ENCODE data around the gene MAPKBP1. TPM values are rescaled to one million over a fixed set of nuclear protein-coding genes. Genes with fewer than 3 reads are reported as not detected.

The MAPKBP1 gene
- total and polyA plus RNA-seq, 2 of the 4 experiments (the other 2 are of a cell fraction), result 12.5 to 15.3 TPM

- Histone ChIP-seq H3K9me1 (ENCODE audit: insufficient read depth, low read length) (0 out of 2 replicates have a peak, but pooled peaks cover 6% of the 10 kb centered on the region), H2BK5ac (ENCODE audit: low read depth, low read length, poor library complexity, severe bottlenecking) (no peak overlapping the region), H3K27ac (ENCODE audit: insufficient read depth, low read length) (no peak overlapping the region; the same call in 1 of the 2 replicates), H2AFZ (replicated peaks; ENCODE audit: low read length, poor library complexity) (peak overlapping the region; percentile 94), H3K9ac (ENCODE audit: low read depth, low read length) (peak overlapping the region; percentile 68), H3K4me3 (ENCODE audit: insufficient read depth, low read depth, low read length) (peak overlapping the region; percentile 52), H3K79me1 (ENCODE audit: low read depth in 1 of 2, low read length in 2 of 2) (peaks cover 15 to 23% of the 10 kb centered on the region in 2 experiments), H3K27me3 (ENCODE audit: control insufficient read depth, insufficient read depth, low read length) (no peaks in the 10 kb centered on the region), H3K4ac (ENCODE audit: low read depth, low read length) (peak overlapping the region; percentile 40; the same call in 1 of the 2 replicates), H4K91ac (ENCODE audit: insufficient read depth, low read depth, low read length) (no peak overlapping the region), H3K14ac (replicated peaks; ENCODE audit: low read depth, low read length) (peak overlapping the region; percentile 78; the same call in 1 of the 2 replicates), H2AK5ac (ENCODE audit: low read depth, low read length) (no peak overlapping the region), H4K8ac (ENCODE audit: low read depth in 2 of 2, low read length in 2 of 2) (peak overlapping the region in 1 of 2 experiments; percentile 66; a peak in 1 of 4 replicates), H3K9me3 (ENCODE audit: control insufficient read depth, insufficient read depth, low read length) (no peaks in the 10 kb centered on the region), H4K20me1 (ENCODE audit: insufficient read depth, low read length) (no peaks in the 10 kb centered on the region; the same call in 1 of the 2 replicates), H2AK9ac (replicated peaks; ENCODE audit: low read depth, low read length, poor library complexity) (peak overlapping the region; percentile 85), H2BK20ac (ENCODE audit: low read depth, low read length) (no peak overlapping the region), H4K5ac (ENCODE audit: low read depth, low read length) (no peak overlapping the region), H3K4me2 (ENCODE audit: low read depth, low read length) (peak overlapping the region; percentile 83), H3K36me3 (ENCODE audit: control insufficient read depth, insufficient read depth, low read length) (peaks cover 33% of the 10 kb centered on the region), H3K4me1 (ENCODE audit: control insufficient read depth, insufficient read depth, low read length) (peaks cover 2% of the 10 kb centered on the region; the same call in 1 of the 2 replicates), H3K23ac (ENCODE audit: low read depth, low read length) (0 out of 2 replicates have a peak overlapping the region, but pooled peaks have one; percentile 8), H3K56ac (ENCODE audit: extremely low read depth, insufficient read depth, low read length) (no peak overlapping the region), H3K18ac (ENCODE audit: low read depth, low read length) (no peak overlapping the region), H2BK120ac (ENCODE audit: low read depth, low read length) (no peak overlapping the region), H2BK15ac (ENCODE audit: low read depth, low read length) (no peak overlapping the region)
- ChIA-PET CTCF (no interaction called here), POLR2A (ENCODE audit: unreplicated experiment) (no interaction called here)
- dilution Hi-C loops (cut with HindIII; ENCODE audit: low sequenced_read_pairs, unreplicated experiment), result no loop called here
- 9% methylated on average over 25 of the region's 37 CpGs; no CpG with 5 or more reads in 1 of the 2 experiments for WGBS, 2 experiments (ENCODE audit: extremely low coverage in 2 of 2, insufficient read length in 1 of 2)
- ATAC-seq (ENCODE audit: low read depth) (peak; percentile 2), DNase-seq (no peak)
- BruUV-seq (replicated peaks), result TSS peak; percentile 23
- in situ Hi-C loops (cut with MboI; ENCODE audit: low sequenced_read_pairs), result no loop called here
- intact Hi-C loops (cut with micrococcal nuclease), result no loop called here
- TF ChIP-seq RAD21 (IDR thresholded peaks at IDR 0.05; ENCODE audit: low read length), result no peak
- TF ChIP-seq MAFK (IDR thresholded peaks at IDR 0.05; ENCODE audit: low read depth, low read length), result no peak
- TF ChIP-seq BHLHE40 (IDR thresholded peaks at IDR 0.05; ENCODE audit: low read depth, low read length), result no peak
- TF ChIP-seq CHD1 (IDR thresholded peaks at IDR 0.05; ENCODE audit: low read depth, low read length), result no peak
- no peak for TF ChIP-seq POLR2A (IDR thresholded peaks at IDR 0.05; ENCODE audit: low read depth, low read length)
- TF ChIP-seq CEBPB (IDR thresholded peaks at IDR 0.05; ENCODE audit: low read depth, low read length), result no peak
- TF ChIP-seq ELK1 (IDR thresholded peaks at IDR 0.05; ENCODE audit: borderline replicate concordance, low read depth, low read length), result no peak
- no peak for TF ChIP-seq USF2 (IDR thresholded peaks at IDR 0.05; ENCODE audit: low read depth, low read length)
- no peak for TF ChIP-seq CTCF (conservative IDR thresholded peaks at IDR 0.05; ENCODE audit: low read depth, low read length)
- TF ChIP-seq MXI1 (IDR thresholded peaks at IDR 0.05; ENCODE audit: borderline replicate concordance, low read depth, low read length), result no peak
- no peak for TF ChIP-seq RFX5 (IDR thresholded peaks at IDR 0.05; ENCODE audit: low read depth, low read length)
- TF ChIP-seq FOS (IDR thresholded peaks at IDR 0.05; ENCODE audit: low read depth, low read length), result no peak
- no peak for TF ChIP-seq SMC3 (IDR thresholded peaks at IDR 0.05; ENCODE audit: low read depth, low read length)
- TF ChIP-seq RCOR1 (IDR thresholded peaks at IDR 0.05; ENCODE audit: insufficient replicate concordance, low read length), result no peak
- TF ChIP-seq NFE2L2 (IDR thresholded peaks at IDR 0.05; ENCODE audit: low read depth, low read length), result no peak
- TF ChIP-seq MAZ (IDR thresholded peaks at IDR 0.05; ENCODE audit: borderline replicate concordance, low read depth, low read length), result no peak
Measured at GRCh38 chr15:41827290-41827879, 53.1 kb downstream of the MAPKBP1 start.
